ENCODE results near the gene SLC35G2.

SLC35G2 gene

DNA sequence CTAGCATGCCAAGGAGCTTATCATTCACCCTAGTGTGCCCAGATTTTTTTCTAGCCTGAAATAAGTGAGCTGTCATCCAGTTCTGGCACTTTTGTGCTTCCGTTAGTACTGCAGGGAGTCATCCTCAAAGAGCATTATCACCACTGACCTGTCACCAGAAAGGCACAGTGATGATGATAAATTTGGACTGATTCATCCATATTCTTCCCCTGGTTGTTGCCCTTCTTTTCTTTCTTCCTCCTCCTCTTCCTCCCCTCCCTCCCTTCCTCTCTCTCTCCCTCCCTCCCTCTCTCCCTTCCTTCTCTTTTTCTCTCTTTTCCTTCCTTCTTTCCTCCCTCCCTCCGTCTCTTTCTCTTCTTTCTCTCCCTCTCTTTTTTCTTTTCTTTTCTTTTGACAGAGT is 21.3 kb downstream of the SLC35G2 start:
- DNase-seq (ENCODE audit: low read depth): no peak
- no peak overlapping the region for H3K4me3 ChIP-seq (ENCODE audit: low read depth, low read length)
- TF ChIP-seq CTCF (IDR thresholded peaks at IDR 0.05; ENCODE audit: insufficient read depth, low read depth, low read length, missing control alignments): no peak

GRCh38 chr3:136842294-136842693 is 23.4 kb downstream of the SLC35G2 start:
- no peak for TF ChIP-seq CTCF (IDR thresholded peaks at IDR 0.05; ENCODE audit: insufficient read depth, low read depth, low read length, missing control alignments)
- H3K4me3 ChIP-seq (ENCODE audit: low read depth, low read length): no peak overlapping the region

DNA sequence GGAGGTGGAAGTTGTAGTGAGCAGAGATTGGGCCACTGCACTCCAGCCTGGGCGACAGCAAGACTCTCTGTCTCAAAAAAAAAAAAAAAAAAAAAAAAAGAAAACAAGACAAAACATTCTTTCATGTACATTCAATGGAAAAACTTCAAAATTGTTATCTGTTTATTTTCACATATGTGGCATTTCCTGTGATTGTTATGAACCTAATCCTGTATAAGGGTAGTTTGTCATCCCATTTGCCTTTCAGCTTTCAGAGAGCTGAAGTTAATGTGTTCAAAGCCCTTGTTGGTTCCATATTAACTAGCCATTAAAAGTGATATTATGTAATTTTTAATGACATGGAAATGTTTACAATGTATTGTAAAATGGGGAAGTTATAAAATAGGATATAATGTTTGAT is 25.8 kb downstream of the SLC35G2 start:
- no peak for DNase-seq (ENCODE audit: low read depth)
- no peak for TF ChIP-seq CTCF (IDR thresholded peaks at IDR 0.05; ENCODE audit: insufficient read depth, low read depth, low read length, missing control alignments)
- no peak overlapping the region for H3K4me3 ChIP-seq (ENCODE audit: low read depth, low read length)

More at GRCh38 chr3:136842294-136842693, 23.4 kb downstream of the SLC35G2 start:
- no peak for DNase-seq (ENCODE audit: low read depth)

- H3K4me3 ChIP-seq (ENCODE audit: low read depth, low read length): no peak overlapping the region
- DNase-seq (ENCODE audit: low read depth): no peak
- TF ChIP-seq CTCF (IDR thresholded peaks at IDR 0.05; ENCODE audit: insufficient read depth, low read depth, low read length, missing control alignments): no peak
Observed at GRCh38 chr3:136852180-136852579, 33.3 kb downstream of the SLC35G2 start.

GRCh38 chr3:136856665-136857064 is 37.7 kb downstream of the SLC35G2 start:
- DNase-seq (ENCODE audit: low read depth): no peak
- no peak overlapping the region for H3K4me3 ChIP-seq (ENCODE audit: low read depth, low read length)
- TF ChIP-seq CTCF (IDR thresholded peaks at IDR 0.05; ENCODE audit: insufficient read depth, low read depth, low read length, missing control alignments): no peak

DNA sequence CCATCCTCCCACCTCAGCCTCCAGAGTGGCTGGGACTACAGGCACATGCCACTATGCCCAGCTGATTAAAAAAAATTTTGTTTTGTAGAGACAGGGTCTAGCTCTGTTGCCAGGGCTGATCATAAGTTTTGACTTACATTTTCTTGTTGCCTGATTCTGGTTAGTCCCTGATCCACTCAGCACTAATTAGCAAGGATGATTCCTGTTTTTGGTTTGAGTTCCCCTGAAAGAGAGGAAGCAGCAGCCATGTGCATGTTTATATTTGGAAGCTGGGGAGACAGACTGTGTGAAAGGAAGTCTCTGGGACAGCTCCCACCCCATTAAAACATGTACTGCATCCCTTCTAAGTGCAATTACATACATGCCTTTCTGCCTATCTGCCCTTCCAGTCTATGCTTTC is 39.5 kb downstream of the SLC35G2 start:
- no peak overlapping the region for H3K4me3 ChIP-seq (ENCODE audit: low read depth, low read length)
- TF ChIP-seq CTCF (IDR thresholded peaks at IDR 0.05; ENCODE audit: insufficient read depth, low read depth, low read length, missing control alignments): no peak
- no peak for DNase-seq (ENCODE audit: low read depth)

DNA sequence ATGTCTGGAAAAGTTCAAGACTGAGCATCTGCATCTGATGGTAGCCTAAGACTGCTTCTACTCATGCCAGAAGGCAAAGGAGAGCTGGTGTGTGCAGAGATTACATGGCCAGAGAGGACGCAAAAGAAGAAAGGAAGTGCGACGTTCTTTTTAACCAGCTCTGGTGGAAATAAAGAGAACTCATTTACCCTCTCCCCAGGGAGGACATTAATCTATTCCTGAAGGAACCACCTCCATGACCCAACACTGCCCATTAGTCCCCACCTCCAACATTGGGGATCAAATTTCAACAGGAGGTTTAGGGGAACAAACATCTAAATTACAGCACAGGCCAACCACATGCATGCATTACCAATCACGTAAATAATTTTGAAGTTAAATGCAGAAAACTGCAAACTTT is 41.6 kb downstream of the SLC35G2 start:
- DNase-seq (ENCODE audit: low read depth): peak; percentile 5
- peak overlapping the region; percentile 96 for H3K4me3 ChIP-seq (ENCODE audit: low read depth, low read length)
- TF ChIP-seq CTCF (IDR thresholded peaks at IDR 0.05; ENCODE audit: insufficient read depth, low read depth, low read length, missing control alignments): no peak
